ENCODE data around the gene CREB3L4. TPM values are rescaled to one million over a fixed set of nuclear protein-coding genes. Genes with fewer than 3 reads are reported as not detected.

Gene CREB3L4
- total and polyA plus RNA-seq, 4 donors: 4.4 to 10.3 (median 8.8) TPM

GRCh38 chr1:153968972-153969371, 1.3 kb downstream of the CREB3L4 start:
- no peak overlapping the region for H3K4me3 ChIP-seq (ENCODE audit: low read depth in 1 of 3, low read length in 3 of 3)
- TF ChIP-seq CTCF (IDR thresholded peaks at IDR 0.05; ENCODE audit: low read depth, low read length, missing input control) (no peak), MAX (IDR thresholded peaks at IDR 0.05) (no peak), REST (IDR thresholded peaks at IDR 0.05) (no peak), ATF3 (IDR thresholded peaks at IDR 0.05) (no peak), EGR1 (IDR thresholded peaks at IDR 0.05; ENCODE audit: low read depth in 2 of 2) (no peak)
- WGBS: 91% methylated on average over 2 of the region's 2 CpGs
- no peaks in the 10 kb centered on the region for H3K27me3 ChIP-seq (ENCODE audit: control insufficient read depth in 4 of 4, insufficient read depth in 4 of 4, low read length in 3 of 4)
- no peak overlapping the region for H3K9ac ChIP-seq (ENCODE audit: low read depth in 1 of 2, low read length in 2 of 2)
- H3K36me3 ChIP-seq (ENCODE audit: control insufficient read depth in 4 of 4, insufficient read depth in 3 of 4, low read depth in 1 of 4, low read length in 3 of 4): peaks cover 0 to 8% (median 4%) of the 10 kb centered on the region in 4 donors
- H3K4me1 ChIP-seq (ENCODE audit: control insufficient read depth in 4 of 4, insufficient read depth in 4 of 4, low read length in 3 of 4): peaks cover 5 to 33% (median 20%) of the 10 kb centered on the region in 4 donors
- no peaks in the 10 kb centered on the region for H3K9me3 ChIP-seq (ENCODE audit: control insufficient read depth in 4 of 4, low read length in 3 of 4)
- H3K27ac ChIP-seq (ENCODE audit: low read depth in 1 of 2, low read length in 2 of 2): no peak overlapping the region
- no peak for DNase-seq (ENCODE audit: low spot score)

- Histone ChIP-seq H3K36me3 (ENCODE audit: control insufficient read depth in 4 of 4, insufficient read depth in 3 of 4, low read depth in 1 of 4, low read length in 3 of 4) (peaks cover 4 to 18% (median 13%) of the 10 kb centered on the region in 4 donors), H3K9me3 (ENCODE audit: control insufficient read depth in 4 of 4, low read length in 3 of 4) (no peaks in the 10 kb centered on the region), H3K4me3 (ENCODE audit: low read depth in 1 of 3, low read length in 3 of 3) (no peak overlapping the region), H3K27me3 (ENCODE audit: control insufficient read depth in 4 of 4, insufficient read depth in 4 of 4, low read length in 3 of 4) (no peaks in the 10 kb centered on the region), H3K27ac (ENCODE audit: low read depth in 1 of 2, low read length in 2 of 2) (no peak overlapping the region), H3K4me1 (ENCODE audit: control insufficient read depth in 4 of 4, insufficient read depth in 4 of 4, low read length in 3 of 4) (peaks cover 5 to 27% (median 16%) of the 10 kb centered on the region in 4 donors), H3K9ac (ENCODE audit: low read depth in 1 of 2, low read length in 2 of 2) (no peak overlapping the region)
- no peak for DNase-seq (ENCODE audit: low spot score)
- no peak for TF ChIP-seq RXRA (IDR thresholded peaks at IDR 0.05)
- TF ChIP-seq CTCF (IDR thresholded peaks at IDR 0.05; ENCODE audit: low read depth, low read length, missing input control): no peak
- no peak for TF ChIP-seq NR2F2 (IDR thresholded peaks at IDR 0.05)
- TF ChIP-seq HNF4G (IDR thresholded peaks at IDR 0.05): no peak
- no peak for TF ChIP-seq REST (IDR thresholded peaks at IDR 0.05)
- no peak for TF ChIP-seq HNF4A (conservative IDR thresholded peaks at IDR 0.05)
- WGBS: 91% methylated on average over 2 of the region's 2 CpGs
Observed at GRCh38 chr1:153970346-153970745, 2.6 kb downstream of the CREB3L4 start.
